ENCODE results near the gene STAT1. TPM values are rescaled to one million over a fixed set of nuclear protein-coding genes. Genes with fewer than 3 reads are reported as not detected.

Gene STAT1
- total RNA-seq, 2 experiments from 2014 or later = 56.6 to 57.8 TPM

DNA sequence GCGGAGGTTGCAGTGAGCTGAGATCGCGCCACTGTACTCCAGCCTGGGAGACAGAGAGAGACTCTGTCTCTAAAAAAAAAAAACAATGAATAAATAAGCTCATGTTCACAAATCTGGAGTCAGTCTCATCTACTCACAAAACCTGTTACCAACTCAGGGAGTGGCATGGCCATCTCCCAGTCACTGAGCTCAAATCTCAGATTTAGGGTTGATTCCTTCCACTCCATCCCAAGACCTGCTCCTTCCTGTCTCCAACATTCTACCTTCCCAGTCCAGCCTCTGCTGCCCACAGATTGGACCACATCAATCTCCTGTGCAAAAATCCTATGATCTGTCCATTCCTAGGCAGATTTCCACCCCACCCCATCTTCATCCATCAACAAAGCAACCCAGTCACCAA, 1.6 kb downstream of the STAT1 start:
- Histone ChIP-seq H3K4me3 (ENCODE audit: low read length) (peak overlapping the region; percentile 75), H3K4me1 (ENCODE audit: insufficient read depth, low read length) (peaks cover 54% of the 10 kb centered on the region), H3K9me3 (ENCODE audit: control insufficient read depth in 1 of 2, insufficient read depth in 1 of 2, low read length in 2 of 2) (no peaks in the 10 kb centered on the region), H3K27ac (ENCODE audit: low read depth in 1 of 2, low read length in 2 of 2) (peak overlapping the region; percentile 37 to 91), H3K27me3 (ENCODE audit: control insufficient read depth in 1 of 2, insufficient read depth in 2 of 2, low read length in 2 of 2) (no peaks in the 10 kb centered on the region), H3K36me3 (ENCODE audit: insufficient read depth, low read length) (peaks cover 34% of the 10 kb centered on the region)
- no peak for DNase-seq
- Mint-ChIP-seq H3K4me3 (no peak overlapping the region), H3K36me3 (ENCODE audit: low read depth) (peaks cover 40% of the 10 kb centered on the region), H3K4me1 (ENCODE audit: low read depth) (peaks cover 48% of the 10 kb centered on the region), H3K9me3 (no peaks in the 10 kb centered on the region), H3K27me3 (no peaks in the 10 kb centered on the region), H3K27ac (no peak overlapping the region)
- ChIA-PET POLR2A (interaction anchor here (0.9 to 5.7 kb wide), 11 partner anchors 8 to 138 kb away, joined by 3 to 164 read pairs (median 14); partner anchors contain the start of genes GLS and STAT4), CTCF (interaction anchor here (0.7 to 1.7 kb wide), 8 partner anchors 9 to 143 kb away, joined by 3 to 7 read pairs (median 3); no protein-coding TSS in a partner anchor)
- ATAC-seq (ENCODE audit: poor library complexity) = no peak
- TF ChIP-seq, protein P1, sequence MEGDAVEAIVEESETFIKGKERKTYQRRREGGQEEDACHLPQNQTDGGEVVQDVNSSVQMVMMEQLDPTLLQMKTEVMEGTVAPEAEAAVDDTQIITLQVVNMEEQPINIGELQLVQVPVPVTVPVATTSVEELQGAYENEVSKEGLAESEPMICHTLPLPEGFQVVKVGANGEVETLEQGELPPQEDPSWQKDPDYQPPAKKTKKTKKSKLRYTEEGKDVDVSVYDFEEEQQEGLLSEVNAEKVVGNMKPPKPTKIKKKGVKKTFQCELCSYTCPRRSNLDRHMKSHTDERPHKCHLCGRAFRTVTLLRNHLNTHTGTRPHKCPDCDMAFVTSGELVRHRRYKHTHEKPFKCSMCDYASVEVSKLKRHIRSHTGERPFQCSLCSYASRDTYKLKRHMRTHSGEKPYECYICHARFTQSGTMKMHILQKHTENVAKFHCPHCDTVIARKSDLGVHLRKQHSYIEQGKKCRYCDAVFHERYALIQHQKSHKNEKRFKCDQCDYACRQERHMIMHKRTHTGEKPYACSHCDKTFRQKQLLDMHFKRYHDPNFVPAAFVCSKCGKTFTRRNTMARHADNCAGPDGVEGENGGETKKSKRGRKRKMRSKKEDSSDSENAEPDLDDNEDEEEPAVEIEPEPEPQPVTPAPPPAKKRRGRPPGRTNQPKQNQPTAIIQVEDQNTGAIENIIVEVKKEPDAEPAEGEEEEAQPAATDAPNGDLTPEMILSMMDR (IDR thresholded peaks at IDR 0.05) = no peak
- intact Hi-C loops (cut with DNase I, micrococcal nuclease) = loop anchor here (1.0 to 10.0 kb wide), 3 partner anchors 8 to 1228 kb away; partner anchors contain the start of genes ORMDL1 (in 1 of the 2) and PMS1 (in 1 of the 2)

DNA sequence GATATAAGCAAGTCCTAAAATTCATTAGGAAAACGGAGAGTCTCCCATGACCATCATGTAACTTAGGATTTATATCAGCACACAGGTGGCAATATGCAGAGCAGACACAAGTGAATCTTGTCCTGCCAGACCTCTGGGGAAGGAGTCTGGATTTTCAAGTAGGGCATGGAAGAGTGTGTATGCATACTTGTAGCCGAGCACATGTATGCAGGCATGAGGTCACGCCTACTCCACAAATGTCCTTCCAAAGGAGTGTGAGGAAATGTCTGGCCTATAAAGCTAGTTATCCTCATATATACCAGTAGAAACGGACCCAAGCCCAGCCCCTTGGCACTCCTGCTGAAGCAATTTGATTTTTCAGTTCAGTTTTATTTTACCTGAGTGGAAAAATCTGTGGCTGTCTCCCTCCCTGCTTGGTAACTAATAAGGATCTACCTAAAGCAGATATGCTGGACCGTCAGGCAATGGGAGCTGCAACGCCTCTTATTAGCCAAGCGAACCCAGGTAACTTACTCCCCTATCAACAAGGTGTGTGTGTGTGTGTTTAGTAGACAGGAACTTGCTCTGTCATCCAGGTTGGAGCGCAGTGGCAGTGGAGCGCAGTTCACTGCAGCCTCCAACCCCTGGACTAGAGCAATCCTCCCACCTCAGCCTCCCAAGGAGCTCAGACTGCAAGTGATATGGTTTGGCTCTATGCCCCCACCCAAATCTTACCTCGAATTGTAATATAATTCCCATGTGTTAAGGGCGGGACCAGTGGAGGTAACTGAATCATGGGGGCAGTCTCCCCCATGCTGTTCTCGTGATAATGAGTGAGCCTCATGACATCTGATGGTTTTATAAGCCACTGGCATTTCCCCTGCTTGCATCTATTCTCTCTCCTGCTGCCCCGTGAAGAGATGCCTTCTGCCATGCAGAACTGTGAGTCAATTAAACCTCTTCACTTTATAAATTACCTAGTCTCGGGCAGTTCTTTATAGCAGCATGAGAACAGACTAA, 2.8 kb downstream of the STAT1 start:
- no peaks in the 10 kb centered on the region for H3K27me3 Mint-ChIP-seq
- H3K4me1 Mint-ChIP-seq (ENCODE audit: low read depth) = peaks cover 54% of the 10 kb centered on the region
- intact Hi-C loops (cut with DNase I, micrococcal nuclease) = loop anchor here (5.0 to 10.0 kb wide), 2 partner anchors 34 to 1226 kb away; partner anchors contain the start of genes ORMDL1 (in 1 of the 2) and PMS1 (in 1 of the 2)
- Histone ChIP-seq H3K27me3 (ENCODE audit: control insufficient read depth in 1 of 2, insufficient read depth in 2 of 2, low read length in 2 of 2) (no peaks in the 10 kb centered on the region), H3K27ac (ENCODE audit: low read depth in 1 of 2, low read length in 2 of 2) (peak overlapping the region in 1 of 2 donors; percentile 33), H3K4me3 (ENCODE audit: low read length) (peak overlapping the region; percentile 75), H3K4me1 (ENCODE audit: insufficient read depth, low read length) (peaks cover 64% of the 10 kb centered on the region), H3K36me3 (ENCODE audit: insufficient read depth, low read length) (peaks cover 45% of the 10 kb centered on the region), H3K9me3 (ENCODE audit: control insufficient read depth in 1 of 2, insufficient read depth in 1 of 2, low read length in 2 of 2) (no peaks in the 10 kb centered on the region)
- ATAC-seq (ENCODE audit: poor library complexity) = no peak
- peak in 3 of 14 experiments; percentile 19 to 40 (median 23) for DNase-seq
- ChIA-PET CTCF (interaction anchor here (1.2 to 1.4 kb wide), 3 partner anchors 9 to 144 kb away, joined by 3 to 4 read pairs (median 3); no protein-coding TSS in a partner anchor), POLR2A (interaction anchor here (0.8 to 5.7 kb wide), 8 partner anchors 8 to 129 kb away, joined by 3 to 164 read pairs (median 10); partner anchors contain the start of gene GLS)
- TF ChIP-seq, protein P1 (IDR thresholded peaks at IDR 0.05) = no peak
- no peak overlapping the region for H3K4me3 Mint-ChIP-seq
- H3K36me3 Mint-ChIP-seq (ENCODE audit: low read depth) = peaks cover 52% of the 10 kb centered on the region
- H3K9me3 Mint-ChIP-seq = no peaks in the 10 kb centered on the region
- no peak overlapping the region for H3K27ac Mint-ChIP-seq

DNA sequence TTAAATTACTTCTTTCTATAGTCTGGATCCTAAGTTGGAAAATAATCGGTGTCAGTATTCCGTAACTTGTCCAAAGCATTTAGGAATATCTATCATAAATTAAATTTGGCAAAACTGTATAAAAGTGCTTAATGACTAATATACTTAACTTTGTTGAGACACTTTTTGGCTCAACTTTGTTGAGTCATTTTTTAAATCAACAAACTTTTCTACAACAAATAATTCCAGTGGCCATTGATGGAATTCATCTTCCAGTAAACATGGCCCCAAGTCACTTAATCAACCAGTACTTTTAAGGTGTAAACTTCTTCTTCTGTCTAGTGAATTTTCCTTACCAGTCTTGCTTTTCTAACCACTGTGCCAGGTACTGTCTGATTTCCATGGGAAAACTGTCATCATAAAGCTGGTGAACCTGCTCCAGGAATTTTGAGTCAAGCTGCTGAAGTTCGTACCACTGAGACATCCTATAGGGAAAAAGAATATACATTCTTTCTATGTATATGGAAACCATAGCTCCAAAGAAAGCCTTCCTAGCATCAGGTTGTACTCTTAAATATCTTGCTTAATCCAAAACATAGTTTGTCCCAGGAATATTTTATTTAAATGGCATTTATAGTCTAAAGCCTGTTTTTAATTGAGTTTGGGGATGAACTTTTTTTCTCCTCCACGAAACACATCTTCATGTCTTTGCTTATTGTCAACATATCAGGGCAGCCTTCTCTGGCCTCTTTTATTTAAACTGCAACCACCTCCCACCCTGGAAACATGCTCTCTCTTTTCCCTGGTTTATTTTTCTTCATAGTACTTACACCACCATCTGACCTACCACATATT, 4.2 kb downstream of the STAT1 start:
- peaks cover 57% of the 10 kb centered on the region for H3K4me1 ChIP-seq (ENCODE audit: insufficient read depth, low read length)
- H3K36me3 ChIP-seq (ENCODE audit: insufficient read depth, low read length) = peaks cover 60% of the 10 kb centered on the region

More for the DNA sequence above, 4.2 kb downstream of the STAT1 start:
- CTCF ChIA-PET = no interaction called here
- Mint-ChIP-seq H3K27me3 (no peaks in the 10 kb centered on the region), H3K36me3 (ENCODE audit: low read depth) (peaks cover 66% of the 10 kb centered on the region), H3K27ac (peak overlapping the region; percentile 85), H3K4me3 (peak overlapping the region; percentile 8), H3K4me1 (ENCODE audit: low read depth) (peaks cover 61% of the 10 kb centered on the region), H3K9me3 (no peaks in the 10 kb centered on the region)
- Histone ChIP-seq H3K4me3 (ENCODE audit: low read length) (no peak overlapping the region), H3K27ac (ENCODE audit: low read depth in 1 of 2, low read length in 2 of 2) (peak overlapping the region in 1 of 2 donors; percentile 31), H3K27me3 (ENCODE audit: control insufficient read depth in 1 of 2, insufficient read depth in 2 of 2, low read length in 2 of 2) (no peaks in the 10 kb centered on the region), H3K9me3 (ENCODE audit: control insufficient read depth in 1 of 2, insufficient read depth in 1 of 2, low read length in 2 of 2) (no peaks in the 10 kb centered on the region)
- POLR2A ChIA-PET = interaction anchor here (0.8 to 5.7 kb wide), 4 partner anchors 10 to 22 kb away, joined by 3 to 164 read pairs (median 31); no protein-coding TSS in a partner anchor
- ATAC-seq (ENCODE audit: poor library complexity) (no peak), DNase-seq (no peak)
- TF ChIP-seq, protein P1 (IDR thresholded peaks at IDR 0.05) = no peak
- intact Hi-C loops (cut with DNase I, micrococcal nuclease) = loop anchor here (5.0 to 10.0 kb wide), 2 partner anchors 32 to 1225 kb away; partner anchors contain the start of genes ORMDL1 (in 1 of the 2) and PMS1 (in 1 of the 2)

All from CD4-positive, alpha-beta T cell (primary cell).